Nephron progenitor cell (in vitro differentiated cells): Measurements from ENCODE around the gene GLTP.

ENCODE experiments used
- DNase-seq: peaks from one replicate; pipeline ENCODE4 v3.0.0; 2021
- H3K27ac Mint-ChIP-seq: 2 replicates; pipeline ENCODE4 v1.8.0; 2021; ENCODE audit warnings: mild to moderate bottlenecking, moderate library complexity, mixed read lengths
- H3K27me3 Mint-ChIP-seq: 2 replicates; pipeline ENCODE4 v1.8.0; 2021; ENCODE audit warnings: mild to moderate bottlenecking, low read depth, mixed read lengths; ENCODE audit not compliant: poor library complexity
- H3K36me3 Mint-ChIP-seq: 2 replicates; pipeline ENCODE4 v1.8.0; 2021; ENCODE audit warnings: low read depth, mixed read lengths
- H3K4me1 Mint-ChIP-seq: 2 replicates; pipeline ENCODE4 v1.8.0; 2021; ENCODE audit warnings: mixed read lengths
- H3K4me3 Mint-ChIP-seq: 2 replicates; pipeline ENCODE4 v1.8.0; 2021; ENCODE audit warnings: mild to moderate bottlenecking, moderate library complexity, mixed read lengths
- H3K9me3 Mint-ChIP-seq: 2 replicates; pipeline ENCODE4 v1.8.0; 2021; ENCODE audit warnings: mild to moderate bottlenecking, moderate library complexity, mixed read lengths
- TF ChIP-seq, protein P1 (sequence below): fragments of 200-600 bp; sonication (generic); IDR thresholded peaks from 2 replicates; pipeline ENCODE4 v1.5.0; 2021; ENCODE audit warnings: antibody characterized with exemption

Gene GLTP

DNA sequence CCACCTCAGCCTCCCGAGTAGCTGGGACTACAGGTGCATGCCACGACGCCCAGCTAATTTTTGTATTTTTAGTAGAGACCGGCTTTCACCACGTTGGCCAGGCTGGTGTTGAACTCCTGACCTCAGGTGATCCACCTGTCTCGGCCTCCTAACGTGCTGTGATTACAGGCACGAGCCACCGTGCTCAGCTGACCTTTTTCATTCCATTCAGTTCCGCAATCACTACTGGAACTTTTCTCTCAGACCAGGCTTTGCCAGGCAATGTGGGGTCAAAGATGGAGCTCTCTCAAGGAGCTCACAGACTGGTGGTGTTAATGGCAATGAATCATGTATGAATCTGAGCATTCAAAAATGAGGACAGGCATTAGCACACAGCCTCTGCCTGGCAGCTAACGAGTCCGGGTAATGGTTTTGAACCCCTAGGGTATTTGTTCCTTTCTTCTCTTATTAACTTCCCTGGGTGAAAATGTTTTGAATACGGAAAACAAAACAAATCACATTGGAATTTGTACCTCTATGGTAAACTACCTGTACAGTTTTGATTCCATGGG lies 10.4 kb upstream of the GLTP start:
- H3K36me3 Mint-ChIP-seq = no peaks in the 10 kb centered on the region
- no peaks in the 10 kb centered on the region for H3K9me3 Mint-ChIP-seq
- H3K27ac Mint-ChIP-seq = no peak overlapping the region
- DNase-seq = no peak
- no peak overlapping the region for H3K4me3 Mint-ChIP-seq
- H3K4me1 Mint-ChIP-seq = peaks cover 8% of the 10 kb centered on the region
- H3K27me3 Mint-ChIP-seq = peaks cover 7% of the 10 kb centered on the region
- TF ChIP-seq, protein P1, sequence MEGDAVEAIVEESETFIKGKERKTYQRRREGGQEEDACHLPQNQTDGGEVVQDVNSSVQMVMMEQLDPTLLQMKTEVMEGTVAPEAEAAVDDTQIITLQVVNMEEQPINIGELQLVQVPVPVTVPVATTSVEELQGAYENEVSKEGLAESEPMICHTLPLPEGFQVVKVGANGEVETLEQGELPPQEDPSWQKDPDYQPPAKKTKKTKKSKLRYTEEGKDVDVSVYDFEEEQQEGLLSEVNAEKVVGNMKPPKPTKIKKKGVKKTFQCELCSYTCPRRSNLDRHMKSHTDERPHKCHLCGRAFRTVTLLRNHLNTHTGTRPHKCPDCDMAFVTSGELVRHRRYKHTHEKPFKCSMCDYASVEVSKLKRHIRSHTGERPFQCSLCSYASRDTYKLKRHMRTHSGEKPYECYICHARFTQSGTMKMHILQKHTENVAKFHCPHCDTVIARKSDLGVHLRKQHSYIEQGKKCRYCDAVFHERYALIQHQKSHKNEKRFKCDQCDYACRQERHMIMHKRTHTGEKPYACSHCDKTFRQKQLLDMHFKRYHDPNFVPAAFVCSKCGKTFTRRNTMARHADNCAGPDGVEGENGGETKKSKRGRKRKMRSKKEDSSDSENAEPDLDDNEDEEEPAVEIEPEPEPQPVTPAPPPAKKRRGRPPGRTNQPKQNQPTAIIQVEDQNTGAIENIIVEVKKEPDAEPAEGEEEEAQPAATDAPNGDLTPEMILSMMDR = no peak

DNA sequence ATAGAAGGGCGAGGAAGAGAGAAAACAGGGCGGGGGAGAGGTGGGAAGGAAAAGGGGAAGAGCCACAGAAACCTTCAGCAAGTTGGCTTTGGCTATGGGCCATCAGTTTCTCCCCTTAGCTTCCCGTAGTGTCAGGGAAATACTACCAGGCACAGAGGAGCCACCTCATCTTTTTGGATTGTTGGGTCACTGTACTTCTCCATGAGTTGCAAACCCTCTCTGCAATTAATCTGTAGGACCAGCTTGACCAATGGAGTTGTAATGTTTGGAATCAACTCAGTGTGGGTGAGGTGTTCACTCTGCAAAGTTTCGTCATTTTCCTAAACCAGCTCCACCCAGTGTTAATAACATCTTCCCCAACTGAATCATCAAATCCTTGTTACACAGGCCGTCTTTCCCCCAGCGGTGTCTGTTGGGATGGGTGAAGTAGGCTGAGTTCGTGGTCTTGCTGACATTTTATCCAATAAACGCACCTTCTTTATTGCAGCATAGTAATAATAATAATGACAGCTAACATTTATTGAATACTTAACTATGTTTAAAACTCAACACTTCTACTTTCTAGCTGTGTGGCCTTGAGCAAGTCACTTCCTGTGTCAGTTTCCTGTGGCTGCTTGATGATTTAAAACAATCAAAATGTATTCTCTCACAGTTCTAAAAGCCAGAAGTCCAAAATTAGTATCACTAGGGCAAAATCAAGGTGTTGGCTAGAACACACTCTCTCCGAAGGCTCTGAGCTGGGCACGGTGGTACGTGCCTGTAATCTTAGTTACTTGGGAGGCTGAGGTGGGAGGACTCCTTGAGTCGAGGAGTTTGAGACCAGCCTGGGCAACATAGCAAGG lies 8.1 kb upstream of the GLTP start:
- Mint-ChIP-seq H3K4me3 (no peak overlapping the region), H3K9me3 (no peaks in the 10 kb centered on the region), H3K4me1 (peaks cover 8% of the 10 kb centered on the region), H3K36me3 (no peaks in the 10 kb centered on the region), H3K27me3 (peaks cover 7% of the 10 kb centered on the region), H3K27ac (no peak overlapping the region)
- no peak for DNase-seq
- TF ChIP-seq, protein P1 = no peak

DNA sequence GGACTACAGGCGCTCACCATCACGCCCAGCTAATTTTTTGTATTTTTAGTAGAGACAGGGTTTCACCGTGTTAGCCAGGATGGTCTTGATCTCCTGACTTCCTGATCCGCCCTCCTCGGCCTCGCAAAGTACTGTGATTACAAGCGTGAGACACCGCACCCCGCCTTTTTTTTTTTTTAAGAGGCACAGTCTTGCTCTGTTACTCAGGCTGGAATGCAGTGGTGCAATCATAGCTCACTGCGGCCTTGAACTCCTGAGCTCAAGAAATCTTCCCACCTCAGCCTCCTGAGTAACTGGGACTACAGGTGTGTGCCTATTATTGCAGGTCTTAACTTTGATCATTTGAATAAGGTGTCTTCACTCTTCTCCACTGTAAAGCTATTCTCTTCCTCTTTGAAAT lies 5.3 kb upstream of the GLTP start:
- Mint-ChIP-seq H3K27me3 (peaks cover 12% of the 10 kb centered on the region), H3K4me1 (peaks cover 16% of the 10 kb centered on the region), H3K36me3 (no peaks in the 10 kb centered on the region), H3K9me3 (no peaks in the 10 kb centered on the region), H3K4me3 (no peak overlapping the region), H3K27ac (no peak overlapping the region)
- TF ChIP-seq, protein P1 = no peak
- DNase-seq = no peak

DNA sequence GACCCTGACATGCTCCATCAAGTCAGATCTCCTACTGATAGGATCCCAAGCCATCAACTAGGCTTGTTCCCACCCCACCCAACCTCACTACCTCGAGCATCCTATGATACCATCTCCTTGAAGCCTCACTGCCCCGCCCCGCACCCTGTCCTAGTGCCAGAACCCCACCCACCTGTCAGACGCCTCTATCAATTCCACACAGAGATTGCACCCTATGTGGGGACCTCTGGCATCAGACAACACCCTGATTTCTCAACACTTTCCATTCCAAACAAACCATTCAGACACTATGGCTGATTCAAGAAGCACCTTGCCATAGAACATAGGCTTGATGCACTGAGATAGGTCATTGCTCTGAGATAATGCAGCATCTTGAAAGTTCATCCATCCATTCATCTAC lies 3.1 kb upstream of the GLTP start:
- DNase-seq = no peak
- Mint-ChIP-seq H3K9me3 (no peaks in the 10 kb centered on the region), H3K36me3 (no peaks in the 10 kb centered on the region), H3K4me1 (peaks cover 23% of the 10 kb centered on the region), H3K4me3 (no peak overlapping the region), H3K27ac (no peak overlapping the region), H3K27me3 (peaks cover 12% of the 10 kb centered on the region)
- TF ChIP-seq, protein P1 = no peak

DNA sequence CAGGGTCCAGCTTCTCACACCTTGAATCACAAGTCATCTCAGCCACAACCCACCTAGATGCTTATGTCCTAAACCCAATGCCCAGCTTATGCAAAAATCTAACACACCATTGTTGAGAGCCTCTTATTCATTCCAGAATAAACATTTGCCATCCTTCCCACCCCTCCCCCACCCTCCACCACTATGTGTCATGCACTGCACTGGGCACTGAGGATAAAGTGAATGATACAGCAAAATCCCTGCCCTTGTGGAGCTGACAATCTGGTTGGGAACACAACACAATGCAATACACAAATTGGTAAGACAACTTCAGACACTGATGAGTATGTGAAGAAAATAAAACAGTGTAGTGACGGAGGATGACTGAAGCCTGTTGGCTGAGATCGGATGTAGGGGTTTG lies 1.4 kb upstream of the GLTP start:
- H3K27me3 Mint-ChIP-seq = peaks cover 12% of the 10 kb centered on the region
- H3K27ac Mint-ChIP-seq = no peak overlapping the region
- H3K4me1 Mint-ChIP-seq = peaks cover 38% of the 10 kb centered on the region
- no peaks in the 10 kb centered on the region for H3K9me3 Mint-ChIP-seq
- H3K4me3 Mint-ChIP-seq = peak overlapping the region; percentile 85
- TF ChIP-seq, protein P1 = no peak
- DNase-seq = no peak
- no peaks in the 10 kb centered on the region for H3K36me3 Mint-ChIP-seq

DNA sequence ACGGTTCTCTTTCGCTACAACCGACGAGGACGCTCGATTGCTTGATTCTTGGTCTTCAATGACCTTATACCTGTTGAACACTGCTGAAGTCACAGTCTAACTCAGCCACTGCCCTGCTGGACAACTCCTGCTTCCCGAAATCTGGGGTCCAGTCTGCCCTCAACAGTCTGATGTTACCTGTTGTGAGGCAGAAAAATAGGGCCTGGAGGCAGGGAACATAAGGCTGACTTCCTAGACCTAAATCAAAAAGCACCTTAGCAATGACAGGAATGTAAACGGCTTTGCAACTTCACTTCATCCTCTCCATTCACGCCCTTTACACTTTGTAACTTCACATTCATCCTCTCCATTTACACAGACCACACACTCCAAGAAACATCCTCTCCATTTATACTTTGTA lies 597 bp upstream of the GLTP start:
- Mint-ChIP-seq H3K27me3 (peaks cover 12% of the 10 kb centered on the region), H3K9me3 (no peaks in the 10 kb centered on the region), H3K27ac (no peak overlapping the region), H3K4me1 (peaks cover 42% of the 10 kb centered on the region), H3K4me3 (peak overlapping the region; percentile 85), H3K36me3 (no peaks in the 10 kb centered on the region)
- DNase-seq = no peak
- TF ChIP-seq, protein P1 = no peak
